ENCODE measurements around the gene ADGRL2. TPM values are rescaled to one million over a fixed set of nuclear protein-coding genes. Genes with fewer than 3 reads are reported as not detected.
A peak's percentile ranks its signal among the peaks of the same experiment; 100 is the strongest.

Gene ADGRL2
- total and polyA plus RNA-seq, 2 of the 4 experiments (the other 2 are of a cell fraction): 17.0 to 42.7 TPM

DNA sequence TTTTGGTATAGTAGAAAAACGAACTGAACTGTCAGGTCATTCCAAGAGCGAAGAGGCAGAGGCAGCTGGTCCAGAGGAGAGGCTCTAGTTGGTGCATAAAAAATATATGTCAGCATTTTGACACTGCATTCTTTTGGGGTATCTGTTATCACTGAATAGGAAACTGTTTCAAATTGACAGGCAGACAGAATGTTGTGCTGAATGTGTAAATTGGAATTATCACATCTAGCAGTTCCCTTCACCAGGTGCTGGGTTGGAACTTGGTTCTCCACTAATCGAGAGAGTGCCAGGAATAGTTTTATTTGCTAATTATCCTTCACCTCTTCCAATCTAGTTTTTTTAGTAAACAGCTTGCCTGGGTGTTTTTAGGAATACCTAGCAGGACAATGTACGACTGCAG, 52.2 kb downstream of the ADGRL2 start:
- Histone ChIP-seq H2BK5ac (ENCODE audit: low read depth, low read length, poor library complexity, severe bottlenecking) (no peak overlapping the region), H3K4me1 (ENCODE audit: control insufficient read depth, insufficient read depth, low read length) (no peaks in the 10 kb centered on the region), H4K5ac (ENCODE audit: low read depth, low read length) (no peak overlapping the region), H3K4me2 (ENCODE audit: low read depth, low read length) (no peak overlapping the region), H3K4ac (ENCODE audit: low read depth, low read length) (no peak overlapping the region), H4K91ac (ENCODE audit: insufficient read depth, low read depth, low read length) (no peak overlapping the region), H2AK5ac (ENCODE audit: low read depth, low read length) (no peak overlapping the region), H2BK20ac (ENCODE audit: low read depth, low read length) (no peak overlapping the region), H3K36me3 (ENCODE audit: control insufficient read depth, insufficient read depth, low read length) (no peaks in the 10 kb centered on the region), H3K9me1 (ENCODE audit: insufficient read depth, low read length) (no peaks in the 10 kb centered on the region), H2BK15ac (ENCODE audit: low read depth, low read length) (no peak overlapping the region), H3K4me3 (ENCODE audit: insufficient read depth, low read depth, low read length) (no peak overlapping the region), H2BK120ac (ENCODE audit: low read depth, low read length) (no peak overlapping the region), H3K79me1 (ENCODE audit: low read depth in 1 of 2, low read length in 2 of 2) (no peaks in the 10 kb centered on the region), H3K9me3 (ENCODE audit: control insufficient read depth, insufficient read depth, low read length) (no peaks in the 10 kb centered on the region), H3K56ac (ENCODE audit: extremely low read depth, insufficient read depth, low read length) (no peak overlapping the region), H3K23ac (ENCODE audit: low read depth, low read length) (no peak overlapping the region), H3K27ac (ENCODE audit: insufficient read depth, low read length) (no peak overlapping the region), H2AK9ac (replicated peaks; ENCODE audit: low read depth, low read length, poor library complexity) (no peak overlapping the region), H3K14ac (replicated peaks; ENCODE audit: low read depth, low read length) (no peak overlapping the region), H4K20me1 (ENCODE audit: insufficient read depth, low read length) (no peaks in the 10 kb centered on the region), H3K18ac (ENCODE audit: low read depth, low read length) (no peak overlapping the region), H2AFZ (replicated peaks; ENCODE audit: low read length, poor library complexity) (no peak overlapping the region), H4K8ac (ENCODE audit: low read depth in 2 of 2, low read length in 2 of 2) (no peak overlapping the region), H3K27me3 (ENCODE audit: control insufficient read depth, insufficient read depth, low read length) (no peaks in the 10 kb centered on the region), H3K9ac (ENCODE audit: low read depth, low read length) (no peak overlapping the region)
- WGBS, 2 experiments (ENCODE audit: extremely low coverage in 2 of 2, insufficient read length in 1 of 2): no CpG with 5 or more reads among the region's 4 CpGs
- intact Hi-C loops (cut with micrococcal nuclease) (no loop called here), dilution Hi-C loops (cut with HindIII; ENCODE audit: low sequenced_read_pairs, unreplicated experiment) (no loop called here), in situ Hi-C loops (cut with MboI; ENCODE audit: low sequenced_read_pairs) (no loop called here)
- no TSS peak for BruUV-seq (replicated peaks)
- DNase-seq: no peak
- ATAC-seq (ENCODE audit: low read depth): no peak
- 0 out of 2 replicates have a peak, but pooled peaks have one; percentile 10 for TF ChIP-seq MAFK (IDR thresholded peaks at IDR 0.05; ENCODE audit: low read depth, low read length)
- TF ChIP-seq SMC3 (IDR thresholded peaks at IDR 0.05; ENCODE audit: low read depth, low read length): no peak
- no peak for TF ChIP-seq POLR2A (IDR thresholded peaks at IDR 0.05; ENCODE audit: low read depth, low read length)
- POLR2A ChIA-PET (ENCODE audit: unreplicated experiment): no interaction called here
- CTCF ChIA-PET: no interaction called here

All from IMR-90 (cell line).